Endothelial cell (in vitro differentiated cells): ENCODE data around the gene THBS1. TPM values are rescaled to one million over a fixed set of nuclear protein-coding genes. Genes with fewer than 3 reads are reported as not detected.
A peak's percentile ranks its signal among the peaks of the same experiment; 100 is the strongest.

Experiments used
- DNase-seq: peaks from one replicate; pipeline ENCODE4 v3.0.0; 2021; ENCODE audit warnings: low spot score
- H3K27ac Mint-ChIP-seq: one replicate; pipeline ENCODE4 v1.8.0; 2021; ENCODE audit warnings: mixed read lengths, inconsistent platforms; ENCODE audit not compliant: unreplicated experiment
- H3K27me3 Mint-ChIP-seq: one replicate; pipeline ENCODE4 v1.8.0; 2021; ENCODE audit warnings: mild to moderate bottlenecking, moderate library complexity, mixed read lengths, inconsistent platforms; ENCODE audit not compliant: unreplicated experiment
- H3K36me3 Mint-ChIP-seq: one replicate; pipeline ENCODE4 v1.8.0; 2021; ENCODE audit warnings: mild to moderate bottlenecking, low read depth, mixed read lengths, inconsistent platforms; ENCODE audit not compliant: unreplicated experiment
- H3K4me1 Mint-ChIP-seq: one replicate; pipeline ENCODE4 v1.8.0; 2021; ENCODE audit warnings: mild to moderate bottlenecking, mixed read lengths, inconsistent platforms; ENCODE audit not compliant: unreplicated experiment
- H3K4me3 Mint-ChIP-seq: one replicate; pipeline ENCODE4 v1.8.0; 2021; ENCODE audit warnings: mild to moderate bottlenecking, mixed read lengths, inconsistent platforms; ENCODE audit not compliant: unreplicated experiment
- H3K9me3 Mint-ChIP-seq: one replicate; pipeline ENCODE4 v1.8.0; 2021; ENCODE audit warnings: mixed read lengths, inconsistent platforms; ENCODE audit not compliant: unreplicated experiment
- total RNA-seq: library from RNA; stranded (reverse); fragmentation: NEBNext Ultra II Directional; extraction: Animal tissue kit (Norgen Biotek cat#: 25700); gene quantifications from one replicate; pipeline ENCODE4 v1.2.1, GENCODE V29; 2021; ENCODE audit not compliant: unreplicated experiment
- TF ChIP-seq, protein P1 (sequence below): fragments of 200-600 bp; sonication (generic); IDR thresholded peaks from one replicate; pipeline ENCODE4 v1.5.0; 2021; ENCODE audit warnings: antibody characterized with exemption; ENCODE audit not compliant: unreplicated experiment

The THBS1 gene
- total RNA-seq, 1 donor from 2014 or later, result 8.2 TPM

DNA sequence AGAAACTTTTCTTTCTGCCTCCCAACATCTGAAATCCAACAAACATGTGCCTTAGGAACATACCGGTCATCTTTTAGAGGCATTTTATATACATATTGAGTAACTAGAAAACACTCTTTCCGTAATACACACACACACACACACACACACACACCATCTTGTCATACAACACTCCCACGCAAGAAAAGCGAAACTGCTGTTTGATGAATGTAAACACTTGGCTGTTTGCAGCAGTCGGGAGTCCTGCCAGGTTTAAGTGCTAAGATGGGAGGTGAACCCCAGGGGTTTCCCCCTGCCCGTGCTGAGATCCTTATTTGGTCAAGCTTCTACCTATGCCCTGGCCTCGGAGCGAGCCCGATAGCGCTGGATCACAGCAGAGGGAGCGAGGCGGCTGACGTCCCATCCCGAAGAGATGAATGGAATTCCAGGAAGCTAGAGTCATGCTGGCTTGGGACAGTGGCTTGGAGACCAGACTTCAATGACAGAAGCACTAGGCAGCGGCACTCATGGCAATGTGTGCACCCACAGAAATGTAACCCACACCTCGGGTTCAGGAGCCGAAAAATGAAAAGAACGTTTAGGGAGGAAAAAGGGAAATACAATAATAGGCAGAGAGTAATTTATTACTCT, 1.3 kb upstream of the THBS1 start:
- Mint-ChIP-seq H3K4me1 (peaks cover 26% of the 10 kb centered on the region), H3K27ac (peak overlapping the region; percentile 98), H3K4me3 (peak overlapping the region; percentile 95), H3K9me3 (no peaks in the 10 kb centered on the region), H3K36me3 (no peaks in the 10 kb centered on the region), H3K27me3 (peaks cover 18% of the 10 kb centered on the region)
- TF ChIP-seq, protein P1, sequence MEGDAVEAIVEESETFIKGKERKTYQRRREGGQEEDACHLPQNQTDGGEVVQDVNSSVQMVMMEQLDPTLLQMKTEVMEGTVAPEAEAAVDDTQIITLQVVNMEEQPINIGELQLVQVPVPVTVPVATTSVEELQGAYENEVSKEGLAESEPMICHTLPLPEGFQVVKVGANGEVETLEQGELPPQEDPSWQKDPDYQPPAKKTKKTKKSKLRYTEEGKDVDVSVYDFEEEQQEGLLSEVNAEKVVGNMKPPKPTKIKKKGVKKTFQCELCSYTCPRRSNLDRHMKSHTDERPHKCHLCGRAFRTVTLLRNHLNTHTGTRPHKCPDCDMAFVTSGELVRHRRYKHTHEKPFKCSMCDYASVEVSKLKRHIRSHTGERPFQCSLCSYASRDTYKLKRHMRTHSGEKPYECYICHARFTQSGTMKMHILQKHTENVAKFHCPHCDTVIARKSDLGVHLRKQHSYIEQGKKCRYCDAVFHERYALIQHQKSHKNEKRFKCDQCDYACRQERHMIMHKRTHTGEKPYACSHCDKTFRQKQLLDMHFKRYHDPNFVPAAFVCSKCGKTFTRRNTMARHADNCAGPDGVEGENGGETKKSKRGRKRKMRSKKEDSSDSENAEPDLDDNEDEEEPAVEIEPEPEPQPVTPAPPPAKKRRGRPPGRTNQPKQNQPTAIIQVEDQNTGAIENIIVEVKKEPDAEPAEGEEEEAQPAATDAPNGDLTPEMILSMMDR, result no peak
- DNase-seq, result peak; percentile 59

DNA sequence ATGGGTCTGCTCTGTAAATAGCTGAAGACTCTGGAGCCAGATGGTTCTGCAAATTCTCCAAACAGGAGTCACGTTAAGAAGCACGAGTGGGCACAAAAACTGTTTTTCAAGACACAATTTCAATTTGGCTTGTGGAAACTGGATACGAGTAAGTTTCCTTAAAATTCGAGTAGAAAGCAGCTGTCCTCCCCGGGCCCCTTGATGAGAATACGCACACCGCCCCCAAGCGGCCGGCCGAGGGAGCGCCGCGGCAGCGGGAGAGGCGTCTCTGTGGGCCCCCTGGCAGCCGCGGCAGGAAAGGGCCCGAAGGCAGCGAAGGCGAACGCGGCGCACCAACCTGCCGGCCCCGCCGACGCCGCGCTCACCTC, 778 bp upstream of the THBS1 start:
- TF ChIP-seq, protein P1, result peak; percentile 98
- peak; percentile 99 for DNase-seq
- Mint-ChIP-seq H3K4me3 (peak overlapping the region; percentile 95), H3K4me1 (peaks cover 28% of the 10 kb centered on the region), H3K9me3 (no peaks in the 10 kb centered on the region), H3K36me3 (no peaks in the 10 kb centered on the region), H3K27me3 (peaks cover 18% of the 10 kb centered on the region), H3K27ac (peak overlapping the region; percentile 98)

DNA sequence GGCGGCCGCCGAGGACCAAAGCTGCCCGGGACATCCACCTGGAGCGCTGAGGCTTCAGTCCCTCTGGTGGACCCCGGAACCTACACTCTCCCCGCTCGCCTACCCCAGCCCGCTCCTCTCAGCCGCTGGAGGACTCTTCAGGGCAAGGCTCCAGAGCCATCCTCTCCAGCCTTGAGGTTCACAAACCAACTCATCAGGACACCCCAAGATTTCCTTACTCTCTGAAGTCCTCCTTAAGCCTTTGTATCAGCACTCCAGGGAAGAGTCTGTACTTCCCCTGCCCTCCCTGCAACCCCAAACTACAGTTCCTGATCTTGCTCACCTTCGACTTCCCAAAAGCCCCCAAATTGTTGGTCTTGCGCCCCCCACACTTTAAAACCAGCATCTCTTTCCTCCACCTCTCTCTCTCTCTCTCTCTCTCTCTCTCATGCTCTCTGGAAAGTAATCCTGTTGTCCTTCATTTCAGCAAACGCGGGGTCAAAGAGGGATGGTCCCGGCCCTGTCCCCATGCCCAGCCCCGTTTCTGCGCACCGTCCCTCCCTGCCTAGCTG, 438 bp downstream of the THBS1 start:
- H3K9me3 Mint-ChIP-seq, result no peaks in the 10 kb centered on the region
- H3K4me3 Mint-ChIP-seq, result peak overlapping the region; percentile 92
- no peaks in the 10 kb centered on the region for H3K36me3 Mint-ChIP-seq
- peaks cover 33% of the 10 kb centered on the region for H3K4me1 Mint-ChIP-seq
- TF ChIP-seq, protein P1, result no peak
- peaks cover 16% of the 10 kb centered on the region for H3K27me3 Mint-ChIP-seq
- DNase-seq, result no peak
- H3K27ac Mint-ChIP-seq, result peak overlapping the region; percentile 37

DNA sequence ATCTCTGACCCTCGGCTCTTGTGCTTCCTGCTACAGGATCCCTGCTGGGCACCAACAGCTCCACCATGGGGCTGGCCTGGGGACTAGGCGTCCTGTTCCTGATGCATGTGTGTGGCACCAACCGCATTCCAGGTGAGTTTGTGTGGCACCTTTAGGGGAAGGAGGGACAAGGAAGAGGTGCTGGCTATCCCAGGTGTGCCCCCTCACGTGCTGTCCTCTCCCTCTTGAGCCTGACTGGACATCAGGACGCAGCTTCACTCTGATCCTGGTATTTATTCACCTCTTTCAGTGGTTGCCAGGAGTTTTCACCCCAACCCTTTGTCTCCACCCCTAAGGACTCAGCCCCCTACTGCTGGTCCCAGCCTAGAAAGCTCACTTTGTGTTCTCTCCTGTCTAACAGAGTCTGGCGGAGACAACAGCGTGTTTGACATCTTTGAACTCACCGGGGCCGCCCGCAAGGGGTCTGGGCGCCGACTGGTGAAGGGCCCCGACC, 960 bp downstream of the THBS1 start:
- peaks cover 33% of the 10 kb centered on the region for H3K4me1 Mint-ChIP-seq
- TF ChIP-seq, protein P1, result no peak
- peak overlapping the region; percentile 92 for H3K4me3 Mint-ChIP-seq
- no peaks in the 10 kb centered on the region for H3K9me3 Mint-ChIP-seq
- H3K36me3 Mint-ChIP-seq, result no peaks in the 10 kb centered on the region
- H3K27ac Mint-ChIP-seq, result no peak overlapping the region
- DNase-seq, result peak; percentile 40
- H3K27me3 Mint-ChIP-seq, result peaks cover 16% of the 10 kb centered on the region

DNA sequence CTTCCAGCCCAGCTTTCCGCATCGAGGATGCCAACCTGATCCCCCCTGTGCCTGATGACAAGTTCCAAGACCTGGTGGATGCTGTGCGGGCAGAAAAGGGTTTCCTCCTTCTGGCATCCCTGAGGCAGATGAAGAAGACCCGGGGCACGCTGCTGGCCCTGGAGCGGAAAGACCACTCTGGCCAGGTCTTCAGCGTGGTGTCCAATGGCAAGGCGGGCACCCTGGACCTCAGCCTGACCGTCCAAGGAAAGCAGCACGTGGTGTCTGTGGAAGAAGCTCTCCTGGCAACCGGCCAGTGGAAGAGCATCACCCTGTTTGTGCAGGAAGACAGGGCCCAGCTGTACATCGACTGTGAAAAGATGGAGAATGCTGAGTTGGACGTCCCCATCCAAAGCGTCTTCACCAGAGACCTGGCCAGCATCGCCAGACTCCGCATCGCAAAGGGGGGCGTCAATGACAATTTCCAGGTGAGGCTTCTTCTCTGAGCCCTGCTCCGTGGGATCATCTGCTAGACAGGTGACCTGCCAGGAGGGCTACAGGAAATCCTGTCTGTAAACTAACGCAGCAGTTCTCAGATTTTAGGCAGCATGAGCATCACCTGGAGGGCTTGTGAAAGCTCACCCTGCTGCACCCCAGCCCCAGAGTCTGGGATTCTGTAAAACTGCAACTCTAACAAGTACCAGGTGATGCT, 1.6 kb downstream of the THBS1 start:
- H3K9me3 Mint-ChIP-seq, result no peaks in the 10 kb centered on the region
- no peak for DNase-seq
- TF ChIP-seq, protein P1, result no peak
- no peak overlapping the region for H3K27ac Mint-ChIP-seq
- H3K4me1 Mint-ChIP-seq, result peaks cover 33% of the 10 kb centered on the region
- H3K27me3 Mint-ChIP-seq, result peaks cover 16% of the 10 kb centered on the region
- no peak overlapping the region for H3K4me3 Mint-ChIP-seq
- no peaks in the 10 kb centered on the region for H3K36me3 Mint-ChIP-seq
